HCT116 (cell line): ENCODE results near the gene EPB41L5. TPM values are rescaled to one million over a fixed set of nuclear protein-coding genes. Genes with fewer than 3 reads are reported as not detected.

Experiments used
- ATAC-seq: fragments of 200-7000 bp; cut with Tn5 transposase; 2 replicates; pipeline ENCODE4 v1.9.1; 2020; ENCODE audit warnings: mild to moderate bottlenecking, moderate library complexity
- BruUV-seq: library from RNA; stranded (reverse); fragments of 400-500 nt; replicated peaks from 2 replicates; lab custom pipeline; 2021; lab: Mats Ljungman, UMichigan
- CTCF ChIA-PET: fragments of 300-600 bp; sonication (Branson Sonifier 250); formaldehyde crosslinking; loops from one replicate; lab custom pipeline; 2021; ENCODE audit warnings: antibody characterized with exemption; lab: Charles Lee
- POLR2A ChIA-PET: fragments of 300-600, 350-600 bp; sonication (Branson Sonifier 250); formaldehyde crosslinking; loops from one replicate; lab custom pipeline; 2021; ENCODE audit warnings: antibody characterized with exemption; lab: Charles Lee
- RAD21 ChIA-PET, 2 experiments: fragments of 300-600 bp; sonication (Branson Sonifier 250); formaldehyde crosslinking; loops; one replicate each; lab custom pipeline; 2023; ENCODE audit warnings: low total read pairs in 2 of 2; ENCODE audit not compliant: uncharacterized antibody in 2 of 2, unreplicated experiment in 2 of 2, low non-redundant PET in 1 of 2; lab: Charles Lee
- DNase-seq: peaks from one replicate; pipeline ENCODE4 v3.0.0-alpha.2; 2010; ENCODE audit warnings: low read depth, low spot score
- H2AFZ ChIP-seq: fragments of 200-600 bp; shearing (Covaris generic), sonication (generic); 2 replicates; pipeline ENCODE4 v1.6.1; 2017; ENCODE audit warnings: low read depth, mixed run types, mixed read lengths, antibody characterized with exemption, low read length; ENCODE audit not compliant: poor library complexity, severe bottlenecking
- H3K27ac ChIP-seq: 2 replicates; pipeline ENCODE4 v1.5.1; 2012; ENCODE audit warnings: low read depth, low read length
- H3K27me3 ChIP-seq: fragments of 200-600 bp; sonication (generic); 2 replicates; pipeline ENCODE4 v1.6.1; 2016; ENCODE audit warnings: mixed run types, low read length, mixed read lengths; ENCODE audit not compliant: insufficient read depth
- H3K36me3 ChIP-seq, 2 experiments: fragments of 200-500 bp in 1 of 2; fragments of 200-600 bp in 1 of 2; sonication (Bioruptor generic) in 1 of 2; sonication (generic) in 1 of 2; 2 replicates each; pipeline versions ENCODE4 v1.5.1 to v1.6.1; 2014 to 2016; ENCODE audit warnings: low read length in 2 of 2, inconsistent platforms in 1 of 2, mixed read lengths in 1 of 2, mixed run types in 1 of 2; ENCODE audit not compliant: insufficient read depth in 2 of 2, control insufficient read depth in 1 of 2
- H3K4me1 ChIP-seq, 2 experiments: fragments of 200-600 bp in 1 of 2; sonication (generic) in 1 of 2; 2 replicates each; pipeline versions ENCODE4 v1.5.1 to v1.6.1; 2012 to 2017; ENCODE audit warnings: low read length in 2 of 2, inconsistent platforms in 1 of 2, mild to moderate bottlenecking in 1 of 2, mixed read lengths in 1 of 2, mixed run types in 1 of 2, moderate library complexity in 1 of 2; ENCODE audit not compliant: insufficient read depth in 2 of 2, control insufficient read depth in 1 of 2
- H3K4me2 ChIP-seq: fragments of 200-600 bp; sonication (generic); 2 replicates; pipeline ENCODE4 v1.6.1; 2017; ENCODE audit warnings: mixed run types, low read length, mixed read lengths
- H3K4me3 ChIP-seq, 2 experiments: fragments of 200-600 bp in 1 of 2; sonication (generic) in 1 of 2; replicated peaks in 1 of 2; 2 replicates each; pipeline ENCODE4 v1.5.1; 2011 to 2016; ENCODE audit warnings: low read length in 2 of 2, control low read depth in 1 of 2, low read depth in 1 of 2, mild to moderate bottlenecking in 1 of 2, mixed read lengths in 1 of 2, mixed run types in 1 of 2
- H3K79me2 ChIP-seq: fragments of 200-600 bp; sonication (generic); 2 replicates; pipeline ENCODE4 v1.6.1; 2017; ENCODE audit warnings: mild to moderate bottlenecking, mixed run types, low read length, moderate library complexity, mixed read lengths; ENCODE audit not compliant: insufficient read depth
- H3K9ac ChIP-seq: fragments of 200-600 bp; sonication (generic); 2 replicates; pipeline ENCODE4 v1.6.1; 2016; ENCODE audit warnings: low read length, mixed read lengths
- H3K9me2 ChIP-seq: fragments of 200-600 bp; sonication (generic), shearing (Covaris generic); 2 replicates; pipeline ENCODE4 v1.6.1; 2017; ENCODE audit warnings: mixed run types, mild to moderate bottlenecking, moderate library complexity; ENCODE audit not compliant: insufficient read depth
- H3K9me3 ChIP-seq, 2 experiments: fragments of 200-500 bp in 1 of 2; fragments of 200-600 bp in 1 of 2; sonication (Bioruptor generic) in 1 of 2; sonication (generic) in 1 of 2; 2 replicates each; pipeline ENCODE4 v1.6.1; 2014 to 2017; ENCODE audit warnings: low read length in 2 of 2, mixed read lengths in 2 of 2, inconsistent platforms in 1 of 2, low read depth in 1 of 2, mild to moderate bottlenecking in 1 of 2, mixed run types in 1 of 2, moderate library complexity in 1 of 2; ENCODE audit not compliant: control insufficient read depth in 1 of 2, insufficient read depth in 1 of 2
- H4K20me1 ChIP-seq: fragments of 200-600 bp; sonication (generic), shearing (Covaris generic); 2 replicates; pipeline ENCODE4 v1.6.1; 2017; ENCODE audit warnings: mixed run types, mild to moderate bottlenecking, moderate library complexity; ENCODE audit not compliant: insufficient read depth
- CTCF ChIP-seq, 3 experiments: fragments of 200-600 bp in 1 of 3; sonication (generic) in 1 of 3; IDR thresholded peaks in 2 of 3; conservative IDR thresholded peaks in 1 of 3; 2 replicates each; pipeline ENCODE4 v1.5.1; 2012 to 2017; ENCODE audit warnings: low read depth in 2 of 3, low read length in 2 of 3, antibody characterized with exemption in 1 of 3, borderline replicate concordance in 1 of 3, control low read depth in 1 of 3, mild to moderate bottlenecking in 1 of 3, mixed read lengths in 1 of 3, mixed run types in 1 of 3, moderate library complexity in 1 of 3; ENCODE audit not compliant: insufficient read depth in 1 of 3
- EGR1 ChIP-seq: IDR thresholded peaks from 2 replicates; pipeline ENCODE4 v1.6.1; 2012; ENCODE audit warnings: low read depth
- ELF1 ChIP-seq: IDR thresholded peaks from 2 replicates; pipeline ENCODE4 v1.6.1; 2012; ENCODE audit warnings: low read depth, borderline replicate concordance
- EZH2phosphoT487 ChIP-seq: fragments of 200-600 bp; IDR thresholded peaks from 2 replicates; pipeline ENCODE4 v1.6.1; 2018; ENCODE audit warnings: antibody characterized with exemption, borderline replicate concordance
- JUND ChIP-seq: IDR thresholded peaks from 2 replicates; pipeline ENCODE4 v1.6.1; 2012
- MAX ChIP-seq: IDR thresholded peaks from 2 replicates; pipeline ENCODE4 v1.6.1; 2012
- POLR2A ChIP-seq: IDR thresholded peaks from 2 replicates; pipeline ENCODE4 v1.7.0; 2011; ENCODE audit warnings: borderline replicate concordance; ENCODE audit not compliant: insufficient read depth, insufficient read length; ENCODE audit errors: extremely low read depth
- RAD21 ChIP-seq: IDR thresholded peaks from 2 replicates; pipeline ENCODE4 v1.6.1; 2012; ENCODE audit warnings: low read depth, mild to moderate bottlenecking
- SIN3A ChIP-seq: IDR thresholded peaks from 2 replicates; pipeline ENCODE4 v1.6.1; 2012; ENCODE audit warnings: low read depth
- SP1 ChIP-seq: IDR thresholded peaks from 2 replicates; pipeline ENCODE4 v1.6.1; 2012; ENCODE audit warnings: low read depth
- TCF7L2 ChIP-seq: IDR thresholded peaks from 2 replicates; pipeline ENCODE4 v1.7.0; 2011; ENCODE audit warnings: borderline replicate concordance, inconsistent platforms; ENCODE audit not compliant: insufficient read depth, insufficient read length; ENCODE audit errors: extremely low read depth
- ZBTB33 ChIP-seq: IDR thresholded peaks from 2 replicates; pipeline ENCODE4 v1.6.1; 2011; ENCODE audit warnings: mild to moderate bottlenecking, low read length, moderate library complexity; ENCODE audit not compliant: insufficient replicate concordance; ENCODE audit errors: extremely low read depth
- intact Hi-C: fragments of 100-400 bp; cut with micrococcal nuclease; formaldehyde crosslinking; loops from 2 replicates; pipeline ENCODE4 v1.10.0; 2022
- total RNA-seq: library from RNA; stranded (reverse); gene quantifications from one replicate; pipeline ENCODE4 v1.2.1, GENCODE V29; 2021; ENCODE audit not compliant: unreplicated experiment

The EPB41L5 gene
- total RNA-seq, 1 experiment from 2014 or later: 14.7 TPM

GRCh38 chr2:120174963-120175581 lies 162.2 kb downstream of the EPB41L5 start:
- TF ChIP-seq POLR2A: no peak
- TF ChIP-seq EZH2phosphoT487: no peak
- TF ChIP-seq SP1: no peak
- TF ChIP-seq ZBTB33: no peak
- no peak for TF ChIP-seq TCF7L2
- TF ChIP-seq MAX: no peak
- TF ChIP-seq CTCF (IDR thresholded peaks at IDR 0.05 in 2 of 3, conservative IDR thresholded peaks at IDR 0.05 in 1 of 3; ENCODE audit: borderline replicate concordance in 1 of 3, insufficient read depth in 1 of 3, low read depth in 2 of 3, low read length in 2 of 3): peak; percentile 63 to 78 (median 72); a peak in 5 of 6 replicates
- peak; percentile 81 for TF ChIP-seq RAD21
- TF ChIP-seq ELF1: no peak
- no peak for TF ChIP-seq EGR1
- TF ChIP-seq JUND: no peak
- no peak for TF ChIP-seq SIN3A
- peaks cover 3 to 8% of the 10 kb centered on the region in 2 experiments; a peak in 1 of 4 replicates for H3K36me3 ChIP-seq
- no TSS peak for BruUV-seq
- no peak overlapping the region for H3K4me2 ChIP-seq
- H3K9me2 ChIP-seq: no peaks in the 10 kb centered on the region
- ChIA-PET CTCF (interaction anchor here (0.7 to 3.2 kb wide), 19 partner anchors 9 to 698 kb away, joined by 3 to 26 read pairs (median 4); partner anchors contain the start of gene RALB), RAD21 (interaction anchor here (0.6 to 1.5 kb wide), 6 partner anchors 67 to 678 kb away, joined by 3 to 4 read pairs (median 3); no protein-coding TSS in a partner anchor), POLR2A (no interaction called here)
- no peak overlapping the region for H3K9ac ChIP-seq
- H3K27me3 ChIP-seq: no peaks in the 10 kb centered on the region
- intact Hi-C loops: loop anchor here (1.0 to 5.0 kb wide), 4 partner anchors 66 to 534 kb away; no protein-coding TSS in a partner anchor
- H3K9me3 ChIP-seq: no peaks in the 10 kb centered on the region
- peak; percentile 28 for DNase-seq
- H3K4me3 ChIP-seq: no peak overlapping the region
- H3K79me2 ChIP-seq: peaks cover under 1% of the 10 kb centered on the region; the same call in 1 of the 2 replicates
- no peak overlapping the region for H3K27ac ChIP-seq
- ATAC-seq: peak; percentile 69; the same call in 1 of the 2 replicates
- H4K20me1 ChIP-seq: no peaks in the 10 kb centered on the region
- no peak overlapping the region for H2AFZ ChIP-seq
- H3K4me1 ChIP-seq: no peaks in the 10 kb centered on the region
